Activated CD4-positive, alpha-beta T cell treated with anti-CD3 and anti-CD28 coated beads, Interleukin-2, amount 50 U/mL, for 1 hour (primary cell): Measurements from ENCODE around the gene C22orf31.
A peak's percentile ranks its signal among the peaks of the same experiment; 100 is the strongest.

Experiments
- DNase-seq: peaks from one replicate; pipeline ENCODE4 v3.0.0-alpha.2; 2020

The C22orf31 gene

GRCh38 chr22:29080106-29080975 lies 18.7 kb upstream of the C22orf31 start:
- DNase-seq, result no peak

DNA sequence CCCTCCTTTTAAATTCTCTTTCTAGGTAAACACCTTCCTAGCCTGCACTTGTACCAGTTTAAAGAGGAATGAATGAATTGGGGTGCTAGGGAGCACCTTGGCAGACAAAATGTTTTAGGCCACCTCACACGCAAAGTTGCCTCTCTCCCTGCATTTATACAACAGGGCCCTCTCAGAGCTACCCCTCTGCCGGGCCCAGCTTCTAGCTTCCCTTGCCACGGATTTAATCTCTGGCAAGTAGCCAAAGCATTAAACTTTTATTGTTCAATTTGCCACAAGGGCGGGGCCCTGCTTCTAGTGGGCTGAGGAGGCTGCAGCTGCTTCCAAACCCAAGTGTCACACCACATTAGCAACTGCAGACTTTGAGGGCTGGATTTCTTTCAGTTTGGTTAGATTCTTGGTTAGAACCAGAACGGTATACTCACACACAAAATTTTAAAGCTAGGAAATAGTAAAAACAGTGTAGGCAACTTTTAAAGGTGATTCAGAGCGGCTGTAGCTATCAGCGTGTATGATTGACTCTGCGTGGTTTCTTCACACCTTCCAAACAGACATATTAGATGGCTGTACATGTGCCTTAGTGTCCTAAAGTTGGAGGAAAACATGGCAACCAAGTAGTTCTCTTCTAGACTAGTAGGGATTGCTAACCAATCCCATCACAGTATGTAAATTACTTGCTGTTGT lies 17.7 kb upstream of the C22orf31 start:
- no peak for DNase-seq

DNA sequence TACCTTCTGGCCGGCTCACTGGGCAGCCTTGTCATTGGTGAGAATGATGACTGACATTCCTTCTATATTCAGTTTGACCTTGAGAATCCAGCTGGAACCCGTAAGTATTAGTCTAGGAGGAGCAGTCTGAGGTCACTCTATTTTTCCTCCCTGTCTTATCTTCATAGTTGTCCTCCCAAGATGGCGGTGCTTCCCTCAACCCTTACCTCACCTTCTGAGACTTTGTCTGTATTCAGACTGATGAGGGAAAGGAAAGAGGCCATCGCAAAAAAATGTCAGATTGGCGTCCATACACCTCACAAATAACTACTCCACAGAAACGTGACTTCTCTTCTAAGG lies 17.2 kb upstream of the C22orf31 start:
- no peak for DNase-seq

GRCh38 chr22:29078036-29078868 lies 16.6 kb upstream of the C22orf31 start:
- no peak for DNase-seq

GRCh38 chr22:29074276-29074772 lies 12.7 kb upstream of the C22orf31 start:
- DNase-seq, result no peak

DNA sequence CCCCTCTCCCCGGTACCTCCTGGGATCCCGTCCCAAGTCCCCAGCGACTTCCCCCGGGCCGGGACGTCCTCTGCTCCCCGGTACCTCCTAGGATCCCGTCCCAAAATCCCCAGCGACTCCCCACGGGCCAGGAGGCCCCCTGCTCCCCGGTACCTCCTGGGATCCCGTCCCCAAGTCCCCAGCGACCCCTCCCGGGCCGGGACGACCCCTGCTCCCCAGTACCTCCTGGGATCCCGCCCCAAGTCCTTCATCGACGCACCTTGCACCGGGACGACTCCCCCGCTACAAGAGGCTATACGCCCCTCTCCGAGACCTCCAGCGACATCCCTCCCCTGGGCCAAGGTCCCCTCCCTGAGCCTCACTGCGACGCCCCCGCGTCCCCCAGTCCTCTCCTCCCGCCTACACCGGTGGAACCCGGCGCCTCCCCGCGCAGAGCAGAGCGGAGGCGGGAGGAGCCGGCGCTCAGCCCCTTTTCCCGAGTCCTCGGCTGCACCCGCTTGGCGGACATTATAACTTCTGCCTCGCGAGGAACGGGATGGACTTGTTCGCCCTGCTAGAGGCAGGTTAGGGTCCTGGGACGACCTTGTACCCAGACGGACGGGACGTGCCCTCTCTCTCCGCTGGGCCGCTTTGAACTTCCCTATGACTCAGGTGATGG lies 12.1 kb upstream of the C22orf31 start:
- no peak for DNase-seq

DNA sequence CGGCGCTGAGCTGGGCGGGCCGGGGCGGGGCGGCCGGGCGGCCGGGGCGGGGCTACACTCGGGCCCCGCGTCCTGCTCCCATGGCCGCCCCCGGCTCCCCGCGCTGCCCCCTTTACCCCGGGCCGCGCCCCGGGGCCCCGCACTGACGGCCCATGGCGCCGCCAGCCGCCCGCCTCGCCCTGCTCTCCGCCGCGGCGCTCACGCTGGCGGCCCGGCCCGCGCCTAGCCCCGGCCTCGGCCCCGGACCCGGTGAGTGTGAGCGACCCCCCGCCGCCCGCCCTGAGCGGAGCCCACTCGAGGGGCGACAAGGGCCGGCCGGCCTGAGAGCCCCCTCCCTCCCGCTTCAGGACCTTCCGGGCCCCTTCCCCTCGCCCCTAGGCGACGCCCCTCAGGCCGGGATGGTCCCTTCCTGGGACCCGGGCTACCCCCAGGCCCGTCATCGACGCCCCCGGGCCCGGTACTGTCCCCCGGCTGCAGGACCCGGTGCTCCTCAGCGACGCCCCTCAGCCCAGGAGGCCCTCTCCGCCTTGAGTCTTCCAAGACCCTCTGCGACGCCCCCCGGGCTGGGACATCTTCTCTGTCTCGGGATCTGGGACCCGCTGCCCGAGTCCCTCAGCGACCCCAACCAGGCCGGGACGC lies 11.5 kb upstream of the C22orf31 start, which contains the start of gene KREMEN1:
KREMEN1 (plus strand) TSS at position 57 of the 639 bp plus-strand sequence; CDS start at position 153, 96 bp downstream.
- DNase-seq, result no peak

- DNase-seq, result peak; percentile 80
These were observed 10.8 kb upstream of the C22orf31 start for GRCh38 chr22:29072193-29072978.

DNA sequence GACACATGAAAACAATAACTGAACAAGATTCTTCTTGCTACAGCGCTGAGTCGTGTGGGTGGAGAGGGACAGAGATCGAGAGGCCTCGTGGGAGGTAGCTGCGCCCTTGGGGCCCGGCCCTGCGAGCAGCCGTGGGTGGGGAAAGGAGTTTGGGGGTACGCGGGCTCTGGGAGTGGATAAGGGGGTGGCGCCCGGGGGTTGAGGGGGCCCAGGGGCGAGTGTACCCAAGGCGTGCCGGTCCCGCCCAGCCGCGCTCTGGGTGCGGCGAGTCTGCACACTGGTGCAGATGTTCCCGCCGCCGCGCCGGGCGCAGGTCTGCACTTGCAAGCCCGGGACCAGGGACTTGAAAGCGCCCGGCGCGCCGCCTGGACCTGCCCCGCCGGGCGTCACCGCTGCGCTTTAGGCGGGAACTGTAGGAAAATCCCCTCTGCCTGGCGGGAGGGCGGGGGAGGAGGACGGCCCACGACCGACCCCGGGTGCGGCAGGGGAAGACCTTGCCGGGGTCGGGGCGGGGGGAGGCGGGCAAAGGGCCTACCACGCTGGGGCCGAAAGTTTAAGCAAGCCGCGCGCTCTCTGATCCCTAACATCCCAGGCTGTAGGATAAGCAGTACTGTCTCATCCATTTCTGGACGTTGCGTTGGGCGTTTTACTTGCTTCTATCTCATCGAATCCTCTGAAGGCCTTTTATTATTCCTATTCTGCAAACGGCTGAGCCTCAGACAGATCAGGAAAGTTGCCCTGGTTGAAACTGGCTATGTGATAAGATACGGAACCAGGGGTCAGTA lies 9.8 kb upstream of the C22orf31 start:
- DNase-seq, result no peak

- DNase-seq, result no peak
These were observed 8.9 kb upstream of the C22orf31 start for GRCh38 chr22:29070490-29070889.

- DNase-seq, result no peak
These were observed 7.8 kb upstream of the C22orf31 start for GRCh38 chr22:29069463-29069862.

GRCh38 chr22:29065468-29066190 lies 4.0 kb upstream of the C22orf31 start:
- DNase-seq, result no peak

- no peak for DNase-seq
These were observed 723 bp upstream of the C22orf31 start for GRCh38 chr22:29062286-29062821.

DNA sequence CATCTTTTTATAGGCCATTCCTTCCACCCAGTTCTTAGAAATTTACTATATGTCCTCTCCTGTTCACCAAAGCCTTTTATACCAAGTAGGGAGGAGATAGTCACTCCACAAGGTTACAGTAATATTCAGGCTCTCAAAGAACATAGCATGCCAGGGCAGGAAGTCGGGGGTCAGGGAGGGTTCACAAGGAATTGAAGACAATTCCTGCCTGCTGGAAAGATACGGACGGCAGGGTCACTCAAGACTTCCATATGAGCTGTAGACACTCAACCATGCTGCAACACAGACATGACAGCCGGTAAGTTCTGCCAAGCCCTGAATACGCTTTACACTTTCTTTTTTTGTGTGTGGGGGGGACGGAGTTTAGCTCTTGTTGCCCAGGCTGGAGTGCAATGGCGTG lies 700 bp downstream of the C22orf31 start:
- DNase-seq, result no peak

- DNase-seq, result no peak
These were observed 1.3 kb downstream of the C22orf31 start for GRCh38 chr22:29060251-29060869.

DNA sequence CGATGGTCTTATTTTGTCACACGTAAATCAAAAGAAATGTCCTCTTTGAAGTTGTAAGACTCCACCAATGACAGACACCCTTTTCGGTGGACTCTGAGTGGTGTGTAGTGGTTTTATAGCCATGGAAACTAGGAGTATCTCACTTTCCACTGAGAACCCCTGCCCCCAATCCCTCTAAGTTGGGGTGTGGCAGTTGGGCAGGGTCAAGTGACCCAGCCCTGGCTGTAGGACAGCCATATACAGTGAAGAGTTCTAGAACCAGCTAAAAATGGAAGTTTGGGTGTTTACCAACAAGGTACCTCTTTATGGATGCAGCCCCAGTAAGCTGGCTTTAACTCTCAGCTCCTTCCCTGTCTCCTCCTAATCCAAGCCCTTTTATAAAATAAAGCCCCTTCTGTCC lies 5.2 kb downstream of the C22orf31 start:
- DNase-seq, result no peak

- DNase-seq, result no peak
These were observed 6.3 kb downstream of the C22orf31 start for GRCh38 chr22:29055192-29055830.

DNA sequence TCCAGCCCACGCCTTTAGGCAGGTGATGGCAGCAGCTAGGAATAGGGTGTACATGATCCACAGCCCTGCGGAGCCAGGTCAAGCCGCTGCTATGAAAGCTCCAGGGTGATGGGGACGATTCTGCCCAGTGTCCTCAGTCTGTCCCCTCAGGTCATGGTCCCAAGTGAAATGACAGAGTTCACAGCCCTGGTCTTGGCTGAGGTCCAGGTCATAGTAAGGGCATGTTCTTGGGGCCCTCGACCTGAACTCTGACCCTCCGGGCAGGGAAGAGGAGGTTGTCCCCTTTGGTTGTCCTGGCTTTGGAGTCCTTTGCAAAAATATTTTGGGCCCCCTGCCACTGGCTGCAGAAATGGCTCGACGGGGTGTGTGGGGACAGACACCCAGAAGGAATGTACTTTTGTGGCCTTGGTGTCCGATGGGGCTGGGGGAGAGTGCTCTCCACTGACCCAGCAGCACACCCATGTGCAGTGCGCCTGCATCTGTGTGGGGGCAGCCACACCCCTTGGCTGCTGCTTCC lies 7.3 kb downstream of the C22orf31 start:
- DNase-seq, result no peak
